ENCODE measurements around the gene EML4. TPM values are rescaled to one million over a fixed set of nuclear protein-coding genes. Genes with fewer than 3 reads are reported as not detected.

EML4 gene
- total RNA-seq, 1 donor from 2014 or later = 50.8 TPM

DNA sequence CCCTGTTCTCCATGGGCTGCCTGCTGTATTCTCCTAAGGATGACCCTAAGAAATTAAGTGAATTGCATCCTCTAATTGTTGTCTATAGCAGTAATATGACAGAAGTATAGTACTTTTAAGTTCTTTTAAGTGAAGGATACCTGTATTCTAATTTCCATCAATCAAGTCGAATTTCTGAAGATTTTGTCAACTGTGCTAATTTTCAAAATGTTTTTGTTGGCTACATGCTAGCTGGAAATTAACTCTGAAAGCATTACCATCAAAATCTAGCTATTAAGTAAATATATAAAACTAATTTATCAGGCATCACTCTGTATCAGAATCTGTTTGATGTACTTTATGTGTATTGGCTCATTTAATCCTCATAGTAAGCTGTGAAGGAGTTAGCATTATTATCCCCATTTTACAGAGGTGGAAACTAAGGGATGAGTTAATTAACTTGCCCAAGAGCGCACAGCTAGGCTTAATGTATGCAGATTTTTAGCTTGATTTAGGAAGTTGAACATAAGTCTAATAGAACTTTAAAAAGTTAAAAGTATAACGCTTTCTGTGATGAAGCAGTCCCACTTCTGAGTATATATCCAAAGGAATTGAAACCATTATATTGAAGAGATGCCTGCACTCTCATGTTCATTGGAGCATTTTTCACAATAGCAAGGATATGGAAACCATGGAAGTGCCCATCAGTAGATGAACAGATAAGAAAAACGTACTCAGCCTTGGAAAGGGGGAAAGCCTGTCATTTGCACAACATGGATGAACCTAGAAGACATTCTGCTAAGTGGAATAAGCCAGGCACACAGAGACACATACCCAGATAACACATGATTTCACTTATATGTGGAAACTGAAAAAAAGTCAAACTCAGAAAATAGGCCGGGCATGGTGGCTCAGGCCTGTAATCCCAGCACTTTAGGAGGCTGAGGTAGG, 32.0 kb downstream of the EML4 start:
- Mint-ChIP-seq H3K27me3 (ENCODE audit: unreplicated experiment) (no peaks in the 10 kb centered on the region), H3K4me1 (ENCODE audit: low read depth, unreplicated experiment) (peaks cover 7% of the 10 kb centered on the region), H3K4me3 (ENCODE audit: unreplicated experiment) (no peak overlapping the region), H3K36me3 (ENCODE audit: unreplicated experiment) (peaks cover 4% of the 10 kb centered on the region), H3K9me3 (ENCODE audit: unreplicated experiment) (peaks cover 2% of the 10 kb centered on the region), H3K27ac (ENCODE audit: unreplicated experiment) (no peak overlapping the region)
- TF ChIP-seq, protein P1, sequence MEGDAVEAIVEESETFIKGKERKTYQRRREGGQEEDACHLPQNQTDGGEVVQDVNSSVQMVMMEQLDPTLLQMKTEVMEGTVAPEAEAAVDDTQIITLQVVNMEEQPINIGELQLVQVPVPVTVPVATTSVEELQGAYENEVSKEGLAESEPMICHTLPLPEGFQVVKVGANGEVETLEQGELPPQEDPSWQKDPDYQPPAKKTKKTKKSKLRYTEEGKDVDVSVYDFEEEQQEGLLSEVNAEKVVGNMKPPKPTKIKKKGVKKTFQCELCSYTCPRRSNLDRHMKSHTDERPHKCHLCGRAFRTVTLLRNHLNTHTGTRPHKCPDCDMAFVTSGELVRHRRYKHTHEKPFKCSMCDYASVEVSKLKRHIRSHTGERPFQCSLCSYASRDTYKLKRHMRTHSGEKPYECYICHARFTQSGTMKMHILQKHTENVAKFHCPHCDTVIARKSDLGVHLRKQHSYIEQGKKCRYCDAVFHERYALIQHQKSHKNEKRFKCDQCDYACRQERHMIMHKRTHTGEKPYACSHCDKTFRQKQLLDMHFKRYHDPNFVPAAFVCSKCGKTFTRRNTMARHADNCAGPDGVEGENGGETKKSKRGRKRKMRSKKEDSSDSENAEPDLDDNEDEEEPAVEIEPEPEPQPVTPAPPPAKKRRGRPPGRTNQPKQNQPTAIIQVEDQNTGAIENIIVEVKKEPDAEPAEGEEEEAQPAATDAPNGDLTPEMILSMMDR (IDR thresholded peaks at IDR 0.05; ENCODE audit: partially characterized antibody, unreplicated experiment) = no peak
- DNase-seq = no peak

DNA sequence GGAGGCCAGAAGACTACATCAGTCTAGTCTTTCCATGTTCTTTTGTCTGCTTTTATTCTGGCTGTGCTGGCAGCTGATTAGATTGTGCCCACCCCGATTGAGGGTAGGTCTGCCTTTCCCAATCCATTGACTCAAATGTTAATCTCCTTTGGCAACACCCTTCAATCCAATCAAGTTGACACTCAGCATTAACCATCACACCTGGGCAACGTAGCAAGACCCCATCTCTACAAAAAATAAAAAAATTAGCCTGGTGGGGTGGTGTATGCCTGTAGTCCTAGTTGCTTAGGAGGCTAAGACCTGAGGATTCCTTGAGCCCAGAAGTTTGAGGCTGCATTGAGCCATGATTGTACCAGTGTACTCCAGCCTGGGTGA, 33.5 kb downstream of the EML4 start:
- Mint-ChIP-seq H3K9me3 (ENCODE audit: unreplicated experiment) (peaks cover 2% of the 10 kb centered on the region), H3K4me1 (ENCODE audit: low read depth, unreplicated experiment) (no peaks in the 10 kb centered on the region), H3K27me3 (ENCODE audit: unreplicated experiment) (no peaks in the 10 kb centered on the region), H3K27ac (ENCODE audit: unreplicated experiment) (no peak overlapping the region), H3K4me3 (ENCODE audit: unreplicated experiment) (no peak overlapping the region), H3K36me3 (ENCODE audit: unreplicated experiment) (peaks cover 4% of the 10 kb centered on the region)
- DNase-seq = no peak
- TF ChIP-seq, protein P1 (IDR thresholded peaks at IDR 0.05; ENCODE audit: partially characterized antibody, unreplicated experiment) = no peak

DNA sequence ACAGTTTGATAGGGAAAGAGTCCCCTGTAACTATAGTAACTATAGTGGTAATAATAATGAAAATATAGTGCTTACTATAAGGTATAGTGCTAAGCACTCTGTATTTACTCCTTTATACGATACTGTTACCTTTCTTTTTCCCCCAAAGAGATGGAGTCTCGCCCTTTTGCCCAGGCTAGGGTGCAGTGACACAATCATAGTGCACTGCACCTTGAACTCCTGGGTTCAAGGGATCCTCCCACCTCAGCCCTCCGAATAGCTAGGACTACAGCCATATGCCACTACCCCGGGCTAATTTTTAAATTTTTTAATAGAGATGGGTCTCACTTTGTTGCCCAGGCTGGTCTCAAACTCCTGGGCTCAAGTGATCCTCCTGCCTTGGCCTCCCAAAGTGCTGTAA, 34.6 kb downstream of the EML4 start:
- Mint-ChIP-seq H3K4me1 (ENCODE audit: low read depth, unreplicated experiment) (no peaks in the 10 kb centered on the region), H3K27me3 (ENCODE audit: unreplicated experiment) (no peaks in the 10 kb centered on the region)
- no peak for DNase-seq

DNA sequence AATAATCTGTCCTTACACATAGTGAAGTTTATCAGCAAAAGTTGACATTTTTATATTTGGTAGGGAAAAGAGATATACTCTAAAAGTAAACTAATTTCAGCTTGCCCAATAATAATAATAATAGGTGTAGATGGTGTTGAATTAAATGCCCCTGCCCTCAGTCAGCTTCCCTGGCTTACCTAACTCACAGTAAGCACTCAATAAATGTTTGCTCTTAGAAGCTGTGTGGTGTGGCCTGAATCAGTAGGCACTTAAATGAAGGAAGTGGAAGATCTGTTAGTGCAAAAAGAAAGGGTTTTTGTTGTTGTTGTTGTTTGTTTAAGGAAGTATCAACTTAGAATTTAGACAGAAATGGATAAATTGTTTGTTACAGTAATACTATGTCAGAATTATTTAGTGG, 36.2 kb downstream of the EML4 start:
- Mint-ChIP-seq H3K4me3 (ENCODE audit: unreplicated experiment) (no peak overlapping the region), H3K9me3 (ENCODE audit: unreplicated experiment) (no peaks in the 10 kb centered on the region), H3K27ac (ENCODE audit: unreplicated experiment) (no peak overlapping the region)

More for the DNA sequence above, 34.6 kb downstream of the EML4 start:
- H3K9me3 Mint-ChIP-seq (ENCODE audit: unreplicated experiment) = no peaks in the 10 kb centered on the region
- H3K36me3 Mint-ChIP-seq (ENCODE audit: unreplicated experiment) = peaks cover 4% of the 10 kb centered on the region
- no peak overlapping the region for H3K27ac Mint-ChIP-seq (ENCODE audit: unreplicated experiment)
- H3K4me3 Mint-ChIP-seq (ENCODE audit: unreplicated experiment) = no peak overlapping the region
- TF ChIP-seq, protein P1 (IDR thresholded peaks at IDR 0.05; ENCODE audit: partially characterized antibody, unreplicated experiment) = no peak

More for the DNA sequence above, 36.2 kb downstream of the EML4 start:
- H3K36me3 Mint-ChIP-seq (ENCODE audit: unreplicated experiment) = no peaks in the 10 kb centered on the region
- TF ChIP-seq, protein P1 (IDR thresholded peaks at IDR 0.05; ENCODE audit: partially characterized antibody, unreplicated experiment) = no peak
- no peaks in the 10 kb centered on the region for H3K27me3 Mint-ChIP-seq (ENCODE audit: unreplicated experiment)
- no peak for DNase-seq
- no peaks in the 10 kb centered on the region for H3K4me1 Mint-ChIP-seq (ENCODE audit: low read depth, unreplicated experiment)
